ENCODE results near the gene ZKSCAN1. TPM values are rescaled to one million over a fixed set of nuclear protein-coding genes. Genes with fewer than 3 reads are reported as not detected.
"Not testable (repeated sequence)": the region's sequence is repeated elsewhere in the genome, so short reads cannot be mapped to it uniquely, and the experiment has no call there.

Gene ZKSCAN1
- total RNA-seq, 1 donor from 2014 or later, result 84.1 TPM

DNA sequence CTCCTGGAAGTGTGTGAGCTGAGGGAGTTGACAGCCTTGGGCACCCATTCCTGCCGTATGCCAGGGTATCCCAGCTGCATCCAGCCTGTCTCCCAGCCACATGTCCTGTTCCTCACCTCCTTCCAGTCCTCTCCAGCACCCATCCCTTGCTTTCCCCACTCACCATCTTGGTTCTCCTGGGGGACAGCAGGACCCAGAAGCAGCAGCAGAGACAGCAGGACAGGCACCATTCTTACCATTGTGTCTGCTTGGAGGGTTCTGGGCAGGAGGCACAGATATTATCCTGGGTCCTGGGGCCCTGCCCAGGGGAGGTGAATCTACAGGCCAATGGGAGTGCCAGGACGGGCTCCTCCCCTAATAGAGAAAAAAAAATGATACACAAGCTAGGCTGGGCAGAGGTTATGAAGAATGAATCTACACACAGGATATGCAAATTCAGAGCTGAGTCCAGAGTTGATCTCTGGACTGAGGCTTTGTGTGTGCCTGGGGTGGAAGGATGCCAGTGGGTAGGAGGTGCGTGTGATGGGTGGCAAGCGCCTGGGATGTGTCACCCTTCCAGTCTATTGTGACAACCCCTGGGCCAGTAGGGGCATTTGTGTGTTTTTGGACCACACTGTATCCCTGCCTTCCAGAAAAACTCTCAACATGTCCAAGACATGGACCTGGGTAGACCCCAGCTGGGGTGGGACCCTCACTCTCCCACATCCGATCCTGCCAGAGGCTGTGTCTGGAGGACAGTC lies 39.4 kb upstream of the ZKSCAN1 start, which contains the start of gene AZGP1:
AZGP1 (minus strand) TSS at position 250 of the 740 bp plus-strand sequence; CDS start at position 239, 11 bp downstream.
- H3K9me3 Mint-ChIP-seq (ENCODE audit: unreplicated experiment), result no peaks in the 10 kb centered on the region
- H3K4me1 Mint-ChIP-seq (ENCODE audit: unreplicated experiment), result no peaks in the 10 kb centered on the region
- DNase-seq (ENCODE audit: extremely low spot score, unreplicated experiment), result no peak
- TF ChIP-seq, protein P1, sequence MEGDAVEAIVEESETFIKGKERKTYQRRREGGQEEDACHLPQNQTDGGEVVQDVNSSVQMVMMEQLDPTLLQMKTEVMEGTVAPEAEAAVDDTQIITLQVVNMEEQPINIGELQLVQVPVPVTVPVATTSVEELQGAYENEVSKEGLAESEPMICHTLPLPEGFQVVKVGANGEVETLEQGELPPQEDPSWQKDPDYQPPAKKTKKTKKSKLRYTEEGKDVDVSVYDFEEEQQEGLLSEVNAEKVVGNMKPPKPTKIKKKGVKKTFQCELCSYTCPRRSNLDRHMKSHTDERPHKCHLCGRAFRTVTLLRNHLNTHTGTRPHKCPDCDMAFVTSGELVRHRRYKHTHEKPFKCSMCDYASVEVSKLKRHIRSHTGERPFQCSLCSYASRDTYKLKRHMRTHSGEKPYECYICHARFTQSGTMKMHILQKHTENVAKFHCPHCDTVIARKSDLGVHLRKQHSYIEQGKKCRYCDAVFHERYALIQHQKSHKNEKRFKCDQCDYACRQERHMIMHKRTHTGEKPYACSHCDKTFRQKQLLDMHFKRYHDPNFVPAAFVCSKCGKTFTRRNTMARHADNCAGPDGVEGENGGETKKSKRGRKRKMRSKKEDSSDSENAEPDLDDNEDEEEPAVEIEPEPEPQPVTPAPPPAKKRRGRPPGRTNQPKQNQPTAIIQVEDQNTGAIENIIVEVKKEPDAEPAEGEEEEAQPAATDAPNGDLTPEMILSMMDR (IDR thresholded peaks at IDR 0.05), result no peak
- peaks cover 25% of the 10 kb centered on the region for H3K27me3 Mint-ChIP-seq (ENCODE audit: unreplicated experiment)
- no peak within 1 kb of the TSS for H3K27ac Mint-ChIP-seq (ENCODE audit: unreplicated experiment)
- no peak within 1 kb of the TSS for H3K4me3 Mint-ChIP-seq (ENCODE audit: unreplicated experiment)
- no peaks in the 10 kb centered on the region for H3K36me3 Mint-ChIP-seq (ENCODE audit: unreplicated experiment)

DNA sequence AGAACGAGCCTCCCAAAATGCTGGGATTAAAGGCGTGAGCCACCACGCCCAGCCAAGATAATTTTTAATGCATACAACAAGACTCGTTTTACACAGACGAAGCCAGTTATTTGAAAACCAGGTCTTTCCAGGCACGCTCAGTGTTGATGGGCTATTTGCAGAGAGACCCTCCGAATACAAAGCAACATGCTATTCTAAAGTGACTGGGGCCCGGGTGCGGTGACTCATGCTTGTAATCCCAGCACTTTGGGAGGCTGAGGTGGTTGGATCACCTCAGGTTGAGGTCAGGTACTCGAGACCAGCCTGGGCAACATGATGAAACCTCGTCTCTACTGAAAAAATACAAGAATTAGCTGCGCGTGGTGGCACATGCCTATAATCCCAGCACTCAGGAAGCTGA lies 38.8 kb upstream of the ZKSCAN1 start:
- Mint-ChIP-seq H3K27me3 (ENCODE audit: unreplicated experiment) (peaks cover 26% of the 10 kb centered on the region), H3K36me3 (ENCODE audit: unreplicated experiment) (no peaks in the 10 kb centered on the region), H3K9me3 (ENCODE audit: unreplicated experiment) (no peaks in the 10 kb centered on the region), H3K27ac (ENCODE audit: unreplicated experiment) (no peak overlapping the region), H3K4me1 (ENCODE audit: unreplicated experiment) (no peaks in the 10 kb centered on the region), H3K4me3 (ENCODE audit: unreplicated experiment) (no peak overlapping the region)
- DNase-seq (ENCODE audit: extremely low spot score, unreplicated experiment), result no peak
- TF ChIP-seq, protein P1 (IDR thresholded peaks at IDR 0.05), result no peak

DNA sequence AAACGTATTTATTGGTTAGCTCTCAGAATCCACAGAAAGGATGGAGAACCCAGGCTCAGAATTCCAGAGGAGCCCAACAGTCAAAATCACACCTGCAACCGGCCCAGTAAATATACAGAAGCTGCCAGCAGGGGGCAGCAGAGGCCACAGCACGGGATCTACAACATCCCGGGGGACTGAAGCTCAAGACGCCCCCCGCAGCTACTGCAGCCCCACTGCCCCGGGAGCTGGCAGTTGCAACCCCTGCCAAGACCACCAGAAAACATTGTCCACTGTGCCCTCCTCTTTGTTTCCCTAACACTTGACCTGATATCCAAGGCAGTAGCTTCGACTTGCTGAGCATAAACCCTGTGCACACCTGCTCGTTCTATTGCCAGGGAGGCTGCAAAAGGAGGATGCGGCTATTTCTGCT lies 35.6 kb upstream of the ZKSCAN1 start:
- H3K4me1 Mint-ChIP-seq (ENCODE audit: unreplicated experiment); H3K4me3 Mint-ChIP-seq (ENCODE audit: unreplicated experiment); H3K36me3 Mint-ChIP-seq (ENCODE audit: unreplicated experiment); DNase-seq (ENCODE audit: extremely low spot score, unreplicated experiment); H3K27ac Mint-ChIP-seq (ENCODE audit: unreplicated experiment); H3K9me3 Mint-ChIP-seq (ENCODE audit: unreplicated experiment): not testable (repeated sequence)
- H3K27me3 Mint-ChIP-seq (ENCODE audit: unreplicated experiment), result peaks cover 38% of the 10 kb centered on the region
- TF ChIP-seq, protein P1 (IDR thresholded peaks at IDR 0.05), result peak; percentile 68

DNA sequence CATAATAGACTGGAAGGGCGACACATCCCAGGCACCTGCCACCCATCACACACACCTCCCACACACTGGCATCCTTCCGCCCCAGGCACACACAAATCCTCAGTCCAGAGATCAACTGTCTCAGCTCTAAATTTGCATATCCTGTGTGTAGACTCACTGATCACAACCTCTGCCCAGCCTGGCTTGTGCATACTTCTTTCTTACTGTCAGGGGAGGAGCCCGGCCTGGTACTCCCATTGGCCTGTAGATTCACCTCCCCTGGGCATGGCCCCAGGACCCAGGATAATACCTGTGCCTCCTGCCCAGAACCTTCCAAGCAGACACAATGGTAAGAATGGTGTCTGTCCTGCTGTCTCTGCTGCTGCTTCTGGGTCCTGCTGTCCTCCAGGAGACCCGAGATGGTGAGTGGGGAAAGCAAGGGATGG lies 34.9 kb upstream of the ZKSCAN1 start:
- H3K36me3 Mint-ChIP-seq (ENCODE audit: unreplicated experiment); H3K4me3 Mint-ChIP-seq (ENCODE audit: unreplicated experiment); H3K4me1 Mint-ChIP-seq (ENCODE audit: unreplicated experiment); H3K27ac Mint-ChIP-seq (ENCODE audit: unreplicated experiment); H3K9me3 Mint-ChIP-seq (ENCODE audit: unreplicated experiment): not testable (repeated sequence)
- peaks cover 39% of the 10 kb centered on the region for H3K27me3 Mint-ChIP-seq (ENCODE audit: unreplicated experiment)
- DNase-seq (ENCODE audit: extremely low spot score, unreplicated experiment), result peak; percentile 74

DNA sequence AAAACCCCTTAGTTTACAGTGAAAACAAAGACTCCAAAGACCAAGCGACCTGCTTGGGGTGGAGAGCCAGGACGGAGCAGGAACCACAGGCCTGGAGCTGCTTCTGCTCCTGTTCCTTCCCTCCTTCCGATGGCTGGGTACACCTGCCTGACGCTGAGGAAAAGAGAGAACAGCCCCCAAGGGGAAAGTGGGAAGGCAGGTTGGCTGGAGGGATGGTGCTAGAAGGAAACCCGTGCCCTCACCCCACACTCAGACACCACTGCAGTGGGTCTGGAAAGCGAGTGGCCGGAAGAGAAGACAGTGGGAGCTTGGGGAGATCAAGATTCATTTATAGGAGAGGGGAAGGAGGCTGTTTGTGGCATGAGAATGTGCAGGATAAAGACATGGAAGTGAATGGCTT lies 34.3 kb upstream of the ZKSCAN1 start:
- DNase-seq (ENCODE audit: extremely low spot score, unreplicated experiment), result not testable (repeated sequence)

DNA sequence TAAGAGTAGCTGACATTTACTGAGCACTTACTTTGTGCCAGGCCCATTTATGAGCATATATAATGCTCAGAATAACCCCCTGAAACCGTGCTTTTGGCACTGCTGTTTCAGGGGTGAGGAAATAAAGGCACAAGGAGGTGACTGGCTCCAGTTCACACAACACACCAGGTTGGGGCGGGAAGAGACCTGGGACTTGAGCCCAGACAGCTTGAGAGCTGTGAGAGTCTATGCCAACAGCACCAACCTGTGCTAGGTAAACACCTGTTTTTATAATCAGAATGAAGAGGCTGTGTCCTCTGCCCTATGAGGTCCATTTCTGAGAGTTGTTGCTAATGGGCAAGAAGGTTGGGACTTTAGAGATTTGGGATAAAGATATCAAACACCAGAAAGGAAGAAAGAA lies 30.8 kb upstream of the ZKSCAN1 start:
- Mint-ChIP-seq H3K36me3 (ENCODE audit: unreplicated experiment) (no peaks in the 10 kb centered on the region), H3K4me1 (ENCODE audit: unreplicated experiment) (no peaks in the 10 kb centered on the region), H3K27ac (ENCODE audit: unreplicated experiment) (no peak overlapping the region), H3K4me3 (ENCODE audit: unreplicated experiment) (no peak overlapping the region), H3K27me3 (ENCODE audit: unreplicated experiment) (peaks cover 48% of the 10 kb centered on the region), H3K9me3 (ENCODE audit: unreplicated experiment) (peaks cover 7% of the 10 kb centered on the region)
- TF ChIP-seq, protein P1 (IDR thresholded peaks at IDR 0.05), result no peak
- no peak for DNase-seq (ENCODE audit: extremely low spot score, unreplicated experiment)

More for the DNA sequence above, 34.3 kb upstream of the ZKSCAN1 start:
- H3K4me3 Mint-ChIP-seq (ENCODE audit: unreplicated experiment); H3K27ac Mint-ChIP-seq (ENCODE audit: unreplicated experiment); H3K4me1 Mint-ChIP-seq (ENCODE audit: unreplicated experiment); H3K9me3 Mint-ChIP-seq (ENCODE audit: unreplicated experiment); H3K36me3 Mint-ChIP-seq (ENCODE audit: unreplicated experiment): not testable (repeated sequence)
- H3K27me3 Mint-ChIP-seq (ENCODE audit: unreplicated experiment), result peaks cover 37% of the 10 kb centered on the region

DNA sequence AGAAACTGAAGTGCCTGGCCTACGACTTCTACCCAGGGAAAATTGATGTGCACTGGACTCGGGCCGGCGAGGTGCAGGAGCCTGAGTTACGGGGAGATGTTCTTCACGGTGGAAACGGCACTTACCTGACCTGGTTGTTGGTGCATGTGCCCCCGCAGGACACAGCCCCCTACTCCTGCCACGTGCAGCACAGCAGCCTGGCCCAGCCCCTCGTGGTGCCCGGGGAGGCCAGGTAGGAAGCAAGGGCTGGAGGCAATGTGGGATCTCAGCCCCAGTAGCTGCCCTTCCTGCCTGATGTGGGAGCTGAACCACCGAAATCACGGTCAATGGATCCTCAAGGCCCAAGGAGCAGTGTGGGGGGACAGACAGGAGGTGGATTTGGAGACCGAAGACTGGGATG lies 28.1 kb upstream of the ZKSCAN1 start:
- peaks cover 49% of the 10 kb centered on the region for H3K27me3 Mint-ChIP-seq (ENCODE audit: unreplicated experiment)
- not testable (repeated sequence) for H3K9me3 Mint-ChIP-seq (ENCODE audit: unreplicated experiment); DNase-seq (ENCODE audit: extremely low spot score, unreplicated experiment); H3K36me3 Mint-ChIP-seq (ENCODE audit: unreplicated experiment); H3K4me3 Mint-ChIP-seq (ENCODE audit: unreplicated experiment); H3K27ac Mint-ChIP-seq (ENCODE audit: unreplicated experiment); H3K4me1 Mint-ChIP-seq (ENCODE audit: unreplicated experiment)
